Liver (tissue), 3 donors: Measurements from ENCODE around the gene TBC1D22B.

Source experiments
- CTCF ChIP-seq: fragments of 150-350 bp; IDR thresholded peaks from 2 replicates; pipeline ENCODE4 v1.5.1; 2017; ENCODE audit warnings: improper control_type of control experiment, low read depth, low read length; ENCODE audit not compliant: missing input control
- FOXA2 ChIP-seq: IDR thresholded peaks from 2 replicates; pipeline ENCODE4 v1.6.1; 2016; ENCODE audit warnings: antibody characterized with exemption
- HNF4G ChIP-seq: IDR thresholded peaks from 2 replicates; pipeline ENCODE4 v1.6.1; 2016; ENCODE audit warnings: antibody characterized with exemption
- JUND ChIP-seq, 2 donors: IDR thresholded peaks; 2 replicates each; pipeline ENCODE4 v1.6.1; 2016; ENCODE audit warnings: antibody characterized with exemption in 2 of 2
- REST ChIP-seq: IDR thresholded peaks from 2 replicates; pipeline ENCODE4 v1.6.1; 2016; ENCODE audit warnings: antibody characterized with exemption, mild to moderate bottlenecking
- RXRA ChIP-seq, 2 donors: IDR thresholded peaks; 2 replicates each; pipeline ENCODE4 v1.6.1; 2017 to 2018; ENCODE audit warnings: antibody characterized with exemption in 2 of 2, mild to moderate bottlenecking in 1 of 2
- YY1 ChIP-seq: IDR thresholded peaks from 2 replicates; pipeline ENCODE4 v1.6.1; 2016; ENCODE audit warnings: antibody characterized with exemption, mild to moderate bottlenecking
- donor health status: healthy.
- donor health status: healthy.

GRCh38 chr6:37381579-37381978 lies 124.0 kb downstream of the TBC1D22B start:
- TF ChIP-seq JUND (IDR thresholded peaks at IDR 0.05), result no peak
- TF ChIP-seq FOXA2, result no peak
- TF ChIP-seq CTCF, result peak; percentile 39
- peak; percentile 95 for TF ChIP-seq REST
- no peak for TF ChIP-seq RXRA (IDR thresholded peaks at IDR 0.05)
- no peak for TF ChIP-seq YY1
- TF ChIP-seq HNF4G, result no peak
